Stimulated activated CD4-positive, alpha-beta T cell treated with anti-CD3 and anti-CD28 coated beads, TNF-alpha, amount 100 ng/mL, for 48 hours (primary cell): ENCODE measurements around the gene IRAK4.
"Not testable (repeated sequence)": the region's sequence is repeated elsewhere in the genome, so short reads cannot be mapped to it uniquely, and the experiment has no call there.

Source experiments
- DNase-seq, 3 donors: peaks; one replicate each; pipeline ENCODE4 v3.0.0-alpha.2; 2020; ENCODE audit warnings: low read depth in 3 of 3

Gene IRAK4

GRCh38 chr12:43758728-43759563 lies at the start of gene IRAK4, which contains the start of gene PUS7L:
Gene IRAK4, plus strand, starts transcription at chr12:43758951. Its CDS starts 9,161 bp downstream, at chr12:43768112.
Gene PUS7L, minus strand, starts transcription at chr12:43758790. Its CDS starts 3,545 bp downstream, at chr12:43755245.
- peak; percentile 84 to 92 (median 86) for DNase-seq

DNA sequence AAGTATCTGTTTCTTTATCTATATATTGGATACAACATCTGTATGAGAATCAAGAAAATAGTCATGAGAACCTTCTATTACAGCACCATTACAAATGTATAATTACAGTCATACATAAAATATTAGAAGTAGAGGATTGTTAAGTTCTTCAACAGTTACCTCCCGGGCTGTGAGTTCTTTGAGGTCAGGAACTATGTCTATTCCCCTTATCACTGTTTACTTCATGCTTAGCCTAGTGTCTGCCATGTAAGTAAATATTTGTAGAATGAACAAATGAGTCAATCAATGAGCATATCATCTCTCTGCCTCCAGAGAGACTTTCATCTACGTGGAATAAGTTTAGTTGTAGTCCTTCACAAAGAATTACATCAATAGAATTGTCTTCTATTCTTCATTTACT lies 47.4 kb upstream of the IRAK4 start:
- DNase-seq: no peak

GRCh38 chr12:43722621-43723020 lies 36.1 kb upstream of the IRAK4 start:
- DNase-seq: no peak

GRCh38 chr12:43723134-43723533 lies 35.6 kb upstream of the IRAK4 start:
- no peak for DNase-seq

GRCh38 chr12:43728117-43728516 lies 30.6 kb upstream of the IRAK4 start:
- no peak for DNase-seq

DNA sequence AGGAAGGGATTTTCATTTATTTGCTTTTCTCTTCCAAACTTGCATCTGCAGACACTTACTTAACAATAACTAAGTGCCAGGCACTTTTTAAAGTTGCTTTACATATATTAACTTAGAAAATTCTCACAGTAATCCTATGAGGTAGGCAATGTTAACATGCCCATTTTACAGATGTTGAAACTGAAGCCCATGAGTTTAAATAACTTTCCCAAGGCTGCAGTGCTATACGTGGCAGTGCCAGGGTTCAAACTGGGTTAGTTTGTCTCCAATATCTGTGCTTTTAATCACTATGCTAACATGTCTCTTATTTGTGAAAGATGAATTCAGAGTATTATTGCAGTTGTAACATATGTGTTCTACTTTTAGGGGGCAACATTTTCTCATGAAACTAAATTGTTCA lies 30.1 kb upstream of the IRAK4 start:
- no peak for DNase-seq

DNA sequence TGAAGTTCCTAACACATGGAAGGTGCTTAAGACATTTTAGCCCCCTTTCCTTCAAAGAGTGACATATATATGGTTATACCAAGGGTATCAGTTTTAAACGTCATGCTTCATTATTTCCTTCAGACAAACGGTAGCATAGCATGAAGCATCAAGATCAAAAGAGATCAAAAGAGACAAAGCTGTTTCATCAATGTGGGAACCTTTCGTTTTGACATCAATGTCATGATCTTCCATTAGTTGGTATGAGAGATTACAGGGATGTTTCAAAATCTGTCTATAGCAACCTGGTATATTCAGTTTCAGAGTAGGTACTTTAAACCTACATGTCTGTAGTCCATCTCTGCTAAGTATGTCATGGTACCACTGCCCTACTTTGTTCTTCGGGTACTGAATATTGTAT lies 28.5 kb upstream of the IRAK4 start:
- DNase-seq: no peak

- DNase-seq: no peak
Measured at GRCh38 chr12:43733687-43734086, 25.1 kb upstream of the IRAK4 start.

DNA sequence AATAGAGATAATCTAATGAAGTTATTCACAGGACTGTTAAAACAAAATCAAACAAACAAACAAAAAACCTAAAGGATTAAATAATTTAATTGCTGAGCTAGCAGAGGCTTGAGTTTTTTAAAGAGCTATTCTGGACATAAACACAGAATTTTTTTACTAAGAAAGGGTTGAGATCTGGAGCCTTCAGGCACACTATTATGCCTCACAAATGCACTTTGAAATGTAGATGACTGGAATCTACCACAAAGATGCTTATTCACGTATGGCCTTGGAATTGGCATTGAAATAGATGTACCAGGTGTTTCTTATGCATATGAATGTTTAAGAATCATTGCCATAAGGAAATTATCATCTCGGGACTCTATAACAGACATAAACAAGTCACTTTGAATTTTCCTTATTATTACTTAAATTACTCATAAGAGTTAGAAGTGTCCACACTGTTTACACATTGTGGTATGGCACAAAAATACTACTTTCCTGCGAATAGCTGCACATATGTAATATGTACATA lies 21.8 kb upstream of the IRAK4 start:
- no peak for DNase-seq

- DNase-seq: no peak
Measured at GRCh38 chr12:43737646-43738045, 21.1 kb upstream of the IRAK4 start.

- no peak for DNase-seq
Measured at GRCh38 chr12:43740511-43741100, 18.1 kb upstream of the IRAK4 start.

- DNase-seq: no peak
Measured at GRCh38 chr12:43742106-43742505, 16.6 kb upstream of the IRAK4 start.

DNA sequence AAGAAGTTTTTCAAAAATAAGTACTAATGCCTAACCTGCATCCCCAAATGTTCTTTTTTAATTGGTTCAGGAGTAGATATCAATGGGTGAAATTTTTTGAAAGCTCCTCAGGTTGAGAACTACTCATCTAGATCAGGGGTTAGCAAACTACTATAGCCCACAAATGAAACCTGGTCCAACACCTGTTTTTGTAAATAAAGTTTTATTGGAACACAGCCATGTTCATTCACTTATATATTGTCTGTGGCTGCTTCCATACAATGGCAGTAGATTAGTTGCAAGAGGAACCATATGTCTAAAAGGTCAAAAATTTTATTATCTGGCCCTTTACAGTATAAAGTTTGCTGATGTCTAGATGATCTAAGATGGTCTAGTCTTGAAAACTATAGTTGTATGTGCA lies 13.9 kb upstream of the IRAK4 start:
- DNase-seq: no peak

GRCh38 chr12:43749016-43749415 lies 9.7 kb upstream of the IRAK4 start:
- no peak for DNase-seq

- no peak for DNase-seq
Measured at GRCh38 chr12:43750814-43751213, 7.9 kb upstream of the IRAK4 start.

GRCh38 chr12:43751360-43751759 lies 7.4 kb upstream of the IRAK4 start:
- not testable (repeated sequence) for DNase-seq

DNA sequence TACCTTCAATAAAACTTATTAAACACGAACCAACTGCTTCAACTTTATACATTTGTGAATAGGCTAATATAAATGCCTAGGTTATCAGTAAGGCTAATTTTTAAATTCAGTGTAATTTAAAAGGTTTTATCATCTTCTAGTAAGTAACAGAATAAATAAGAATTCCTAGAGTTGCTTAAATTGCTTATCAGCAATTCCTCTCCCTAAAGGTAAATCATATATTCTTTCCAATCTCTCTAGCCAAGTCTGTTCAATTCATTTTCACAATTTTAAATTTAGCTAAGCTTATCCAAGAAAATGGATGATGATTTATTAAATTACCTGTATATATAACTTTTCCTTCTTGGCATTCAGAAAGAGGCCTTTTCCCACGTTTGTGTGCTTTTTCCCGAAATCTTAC lies 4.7 kb upstream of the IRAK4 start:
- no peak for DNase-seq

DNA sequence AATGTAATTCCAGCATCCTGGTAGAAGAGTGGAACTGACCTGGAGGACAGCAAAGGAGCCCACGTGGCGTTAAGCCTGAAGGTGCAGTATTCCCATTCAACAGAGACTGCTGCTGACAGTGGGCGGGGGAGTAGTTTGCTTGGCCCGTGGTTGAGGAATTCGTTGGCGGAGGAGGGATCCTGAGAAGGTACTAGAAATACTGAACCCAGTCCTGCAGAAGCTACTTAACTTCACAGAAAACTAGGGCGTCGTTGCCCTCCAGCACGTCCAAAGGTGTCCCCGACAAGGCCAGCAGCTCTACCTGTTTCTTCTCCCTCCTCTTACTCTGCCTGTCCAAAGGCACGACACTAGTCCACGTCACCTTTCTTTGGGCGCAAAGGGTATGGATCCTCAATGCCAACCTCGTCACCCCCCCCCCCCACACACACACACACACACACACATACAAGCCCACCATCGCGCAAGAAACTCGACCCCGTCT lies 464 bp upstream of the IRAK4 start:
- DNase-seq: no peak

- no peak for DNase-seq
Measured at GRCh38 chr12:43760396-43760795, 1.6 kb downstream of the IRAK4 start.

GRCh38 chr12:43761500-43761899 lies 2.7 kb downstream of the IRAK4 start:
- DNase-seq: no peak

DNA sequence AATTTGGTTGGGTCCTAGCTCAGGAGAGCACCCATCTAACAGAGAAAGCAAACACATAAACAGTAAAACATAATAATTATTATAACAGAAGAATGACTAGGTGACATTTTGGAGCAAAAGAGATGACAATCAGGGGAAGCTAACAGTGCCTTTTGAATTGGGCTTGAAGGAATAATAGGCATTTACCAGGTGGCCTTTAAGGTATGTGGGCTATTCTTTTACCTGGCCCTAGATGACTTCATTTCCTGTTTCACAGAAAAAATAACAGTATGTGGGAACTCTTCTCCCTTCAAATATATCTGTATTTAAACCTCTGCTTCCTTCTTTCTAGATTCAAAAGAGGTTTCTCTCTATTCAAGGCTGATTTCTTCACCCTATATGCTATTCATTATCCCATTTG lies 3.8 kb downstream of the IRAK4 start:
- no peak for DNase-seq

DNA sequence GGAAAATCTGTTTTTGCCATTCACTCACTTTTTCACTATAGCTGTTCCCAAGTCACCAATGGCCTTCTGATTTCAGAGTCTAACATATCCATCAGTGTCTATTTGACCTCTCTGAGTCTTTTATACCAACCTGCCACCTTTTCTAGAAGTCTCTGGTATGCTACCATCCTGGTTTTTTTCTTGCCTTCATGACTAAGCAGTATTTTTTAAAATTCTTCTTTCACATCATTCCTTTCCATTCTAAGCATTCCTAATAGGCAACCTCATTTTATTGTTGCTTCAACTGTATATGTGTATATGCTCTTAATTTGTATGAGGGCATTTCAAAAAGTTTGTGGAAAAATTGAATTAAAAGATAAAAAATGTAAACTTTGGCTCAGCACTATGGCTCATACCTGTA lies 5.0 kb downstream of the IRAK4 start:
- DNase-seq: no peak

DNA sequence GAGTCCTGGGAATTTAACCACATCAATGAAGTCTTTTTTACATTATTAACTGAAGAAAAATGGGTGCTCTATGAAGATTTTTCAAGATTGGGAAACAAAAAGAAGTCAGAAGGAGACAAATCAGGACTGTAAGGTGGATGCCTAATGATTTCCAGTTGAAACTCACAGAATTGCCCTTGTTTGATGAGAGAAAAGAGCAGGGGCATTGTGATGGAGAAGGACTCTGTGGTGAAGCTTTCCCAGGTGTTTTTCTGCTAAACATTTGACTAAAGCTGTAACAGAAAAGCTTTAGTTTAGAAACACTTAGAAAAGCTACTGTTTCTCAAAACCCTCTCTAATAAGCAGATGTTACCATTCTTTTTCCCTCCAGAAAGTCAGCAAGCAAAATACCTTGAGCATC lies 5.8 kb downstream of the IRAK4 start:
- no peak for DNase-seq
